NCI-H2171 (cell line): ENCODE results near the gene ARMC3.

Experiments
- DNase-seq: peaks from one replicate; lab custom pipeline; 2025; lab: John Stamatoyannopoulos, UW

The ARMC3 gene

GRCh38 chr10:22992075-22992474, 64.2 kb downstream of the ARMC3 start:
- DNase-seq, result no peak

GRCh38 chr10:22992621-22993020, 64.8 kb downstream of the ARMC3 start:
- no peak for DNase-seq

- DNase-seq, result no peak
Observed at GRCh38 chr10:22993314-22993713, 65.5 kb downstream of the ARMC3 start.

- no peak for DNase-seq
Observed at GRCh38 chr10:22997096-22997495, 69.2 kb downstream of the ARMC3 start.

GRCh38 chr10:22998091-22998490, 70.2 kb downstream of the ARMC3 start:
- no peak for DNase-seq

- no peak for DNase-seq
Observed at GRCh38 chr10:22999942-23000341, 72.1 kb downstream of the ARMC3 start.

- DNase-seq, result no peak
Observed at GRCh38 chr10:23001901-23002516, 74.2 kb downstream of the ARMC3 start.

- DNase-seq, result no peak
Observed at GRCh38 chr10:23005150-23005549, 77.3 kb downstream of the ARMC3 start.

- DNase-seq, result no peak
Observed at GRCh38 chr10:23013581-23014335, 85.9 kb downstream of the ARMC3 start.

- DNase-seq, result no peak
Observed at GRCh38 chr10:23015021-23015707, 87.3 kb downstream of the ARMC3 start.

- no peak for DNase-seq
Observed at GRCh38 chr10:23016636-23017035, 88.8 kb downstream of the ARMC3 start.

- DNase-seq, result no peak
Observed at GRCh38 chr10:23019633-23020032, 91.8 kb downstream of the ARMC3 start.

GRCh38 chr10:23021430-23021829, 93.6 kb downstream of the ARMC3 start:
- DNase-seq, result no peak

- DNase-seq, result no peak
Observed at GRCh38 chr10:23024002-23024401, 96.1 kb downstream of the ARMC3 start.

GRCh38 chr10:23031318-23031717, 103.5 kb downstream of the ARMC3 start:
- no peak for DNase-seq

- DNase-seq, result no peak
Observed at GRCh38 chr10:23034790-23035189, 106.9 kb downstream of the ARMC3 start.

- no peak for DNase-seq
Observed at GRCh38 chr10:23035569-23035968, 107.7 kb downstream of the ARMC3 start.

GRCh38 chr10:23037152-23037551, 109.3 kb downstream of the ARMC3 start:
- DNase-seq, result no peak

- no peak for DNase-seq
Observed at GRCh38 chr10:23037561-23037960, 109.7 kb downstream of the ARMC3 start.

- no peak for DNase-seq
Observed at GRCh38 chr10:23038172-23038571, 110.3 kb downstream of the ARMC3 start.

GRCh38 chr10:23040002-23040401, 112.1 kb downstream of the ARMC3 start:
- no peak for DNase-seq

GRCh38 chr10:23046027-23046426, 118.2 kb downstream of the ARMC3 start:
- DNase-seq, result no peak
